GM18907 (cell line): ENCODE measurements around the gene TSPAN14.

Experiments used
- ATAC-seq: cut with Tn5 transposase; IDR thresholded peaks from one replicate; pipeline ENCODE4 v1.9.1; 2021; ENCODE audit warnings: mild to moderate bottlenecking, moderate library complexity; ENCODE audit not compliant: unreplicated experiment

The TSPAN14 gene

DNA sequence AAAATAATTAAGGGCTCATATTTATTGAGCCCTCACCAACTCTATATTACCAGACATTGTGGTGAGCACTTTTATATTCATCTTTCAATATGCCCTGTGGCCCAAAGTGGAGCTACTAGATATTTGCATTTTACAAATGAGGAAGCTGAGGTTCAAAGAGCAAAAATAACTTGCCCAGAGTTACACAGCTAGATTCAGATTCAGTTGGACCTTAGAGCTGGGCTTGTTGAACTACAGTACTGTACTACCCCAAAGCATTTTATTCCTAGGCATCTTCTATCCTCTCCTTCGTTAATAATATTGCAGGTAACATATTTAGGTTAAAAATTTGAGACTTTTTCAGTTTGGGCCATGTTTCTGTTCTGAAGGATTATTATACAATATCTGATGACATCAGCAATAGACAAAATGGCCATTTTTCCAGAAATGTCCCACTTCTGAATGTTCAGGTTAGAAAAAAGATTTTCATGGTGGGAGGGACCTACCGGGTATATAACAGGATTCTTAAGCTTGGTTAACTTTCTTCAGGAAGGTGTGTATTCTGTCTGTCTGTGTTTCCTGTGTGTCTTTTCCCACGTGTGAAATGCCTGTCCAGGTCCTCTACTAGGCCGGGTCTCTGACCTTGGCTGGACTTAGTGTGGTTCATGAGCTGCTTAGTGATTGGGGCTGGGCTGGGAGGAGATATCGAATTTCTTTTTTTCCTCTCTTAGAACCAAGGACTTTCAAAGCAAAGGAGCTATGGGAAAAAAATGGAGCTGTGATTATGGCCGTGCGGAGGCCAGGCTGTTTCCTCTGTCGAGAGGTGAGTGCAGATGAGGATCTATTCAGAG, 32.2 kb upstream of the TSPAN14 start:
- peak; percentile 85 for ATAC-seq

DNA sequence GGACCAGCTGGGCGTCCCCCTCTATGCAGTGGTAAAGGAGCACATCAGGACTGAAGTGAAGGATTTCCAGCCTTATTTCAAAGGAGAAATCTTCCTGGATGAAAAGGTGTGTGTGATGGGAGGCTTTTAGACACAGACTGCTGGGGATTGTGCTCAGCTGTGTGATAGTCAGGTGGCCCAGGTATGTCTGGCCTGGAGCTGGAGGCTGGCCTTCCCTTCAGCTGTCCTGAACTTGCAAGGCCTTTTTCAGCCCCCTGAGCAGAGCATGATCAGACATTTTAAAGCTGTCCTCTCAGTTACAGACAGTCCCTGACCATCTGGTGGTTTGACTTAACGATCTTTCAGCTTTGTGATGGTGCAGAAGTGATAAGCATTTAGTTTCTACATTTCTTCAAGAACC, 28.2 kb upstream of the TSPAN14 start:
- ATAC-seq: no peak

DNA sequence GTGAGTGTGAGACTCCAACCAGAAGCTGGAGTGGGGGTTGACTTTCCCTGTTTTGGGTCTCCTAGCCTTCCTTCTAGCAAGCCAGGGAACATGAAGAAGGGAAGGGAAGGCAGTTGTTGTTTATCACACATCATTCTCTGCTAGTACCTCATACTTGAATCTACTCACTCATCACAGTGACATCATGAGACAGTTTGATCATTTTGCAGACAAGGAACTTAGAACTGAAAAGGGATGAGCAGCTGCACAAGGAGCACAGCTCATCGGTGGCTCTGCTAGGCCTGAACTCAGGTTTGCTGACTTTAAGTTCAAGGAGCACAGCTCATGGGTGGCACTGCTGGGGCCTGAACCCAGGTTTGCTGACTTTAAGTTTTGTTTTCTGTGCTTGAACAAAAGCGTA, 26.6 kb upstream of the TSPAN14 start:
- no peak for ATAC-seq

DNA sequence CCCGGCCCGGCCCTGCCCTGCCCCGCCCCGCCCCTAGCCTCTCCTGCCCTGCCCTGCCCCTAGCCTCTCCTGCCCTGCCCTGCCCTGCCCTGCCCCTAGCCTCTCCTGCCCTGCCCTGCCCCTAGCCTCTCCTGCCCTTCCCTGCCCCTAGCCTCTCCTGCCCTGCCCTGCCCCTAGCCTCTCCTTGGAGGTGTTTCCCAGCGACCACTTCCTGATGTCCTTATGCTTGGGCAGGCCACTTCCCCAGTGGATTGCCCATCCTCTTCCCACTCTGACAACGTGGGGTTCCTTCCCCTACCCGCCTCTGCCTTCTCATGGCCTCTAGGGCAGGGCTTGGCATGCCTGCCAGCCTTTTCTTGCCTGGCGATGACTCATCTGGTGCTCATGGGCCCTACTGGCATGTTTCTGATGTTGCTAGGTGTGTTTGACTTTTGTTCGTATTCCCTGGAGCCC, 24.6 kb upstream of the TSPAN14 start:
- ATAC-seq: no peak

DNA sequence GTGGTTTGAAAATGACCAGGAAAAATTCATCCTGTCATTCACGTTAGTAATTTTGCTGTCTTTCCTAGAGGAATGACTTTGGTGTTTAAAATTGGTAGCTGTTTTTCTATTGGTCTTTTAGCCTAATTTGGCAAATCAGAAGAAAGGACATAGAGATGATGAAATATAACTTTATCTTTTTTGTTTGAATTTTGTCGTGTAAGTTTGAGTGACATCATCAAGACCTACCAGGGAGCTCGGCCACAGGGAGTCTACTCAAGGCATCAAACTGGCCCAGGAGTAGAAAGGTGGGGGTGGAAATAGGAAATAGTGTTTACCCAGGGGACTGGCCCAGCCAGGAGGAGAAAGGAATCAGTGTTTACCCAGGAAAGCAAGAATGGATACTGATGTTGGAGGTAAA, 21.0 kb upstream of the TSPAN14 start:
- no peak for ATAC-seq

DNA sequence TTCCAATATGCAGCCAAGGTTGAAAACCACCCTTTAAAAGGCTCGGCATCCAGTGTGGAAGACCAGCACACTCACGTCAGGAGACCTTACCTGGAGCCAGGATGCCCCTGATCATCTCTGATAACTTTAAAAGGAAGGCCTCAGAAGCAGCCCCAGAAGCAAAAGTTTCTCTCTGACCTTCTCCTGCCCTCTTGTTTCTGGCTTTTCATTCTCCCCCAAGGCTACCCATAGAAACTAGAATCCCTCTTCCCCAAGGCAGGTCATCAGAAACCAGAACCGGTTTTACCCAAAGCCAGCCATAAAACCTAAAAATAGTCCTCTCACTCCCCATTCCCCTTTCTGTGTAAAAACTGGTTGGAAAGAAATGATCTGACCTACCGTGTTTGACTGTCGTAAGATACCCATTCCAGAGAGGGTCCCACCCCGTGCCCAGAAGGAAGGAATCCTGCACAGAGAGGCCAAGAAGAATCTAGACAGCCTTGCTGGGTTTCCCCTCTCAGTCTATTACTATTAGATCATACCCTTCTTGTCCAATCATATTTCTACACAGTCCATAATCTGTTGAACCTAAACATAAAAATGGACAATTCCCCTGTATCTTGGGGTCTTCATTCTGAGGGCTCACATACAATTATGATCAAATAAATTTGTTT, 17.5 kb upstream of the TSPAN14 start:
- ATAC-seq: no peak

DNA sequence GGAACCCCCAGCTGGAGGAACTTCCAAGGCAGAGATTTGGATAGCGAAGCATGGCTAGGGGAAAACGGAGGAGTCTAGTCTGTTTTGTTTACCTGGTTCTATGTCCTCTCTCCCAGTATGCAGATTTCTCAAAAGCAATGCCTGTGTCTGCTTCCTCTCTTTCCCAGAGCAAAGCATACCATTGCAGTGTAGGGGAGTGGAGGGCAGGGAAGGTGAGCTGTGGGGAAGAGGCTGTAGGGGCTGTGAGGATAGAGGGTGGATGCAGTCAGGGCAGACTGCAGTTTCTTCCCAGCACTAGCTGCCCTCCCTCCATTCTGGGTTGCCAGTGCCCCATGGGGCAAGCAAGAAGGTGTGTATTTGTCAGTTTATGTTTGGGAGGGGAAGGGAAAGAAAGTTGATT, 16.9 kb upstream of the TSPAN14 start:
- no peak for ATAC-seq

DNA sequence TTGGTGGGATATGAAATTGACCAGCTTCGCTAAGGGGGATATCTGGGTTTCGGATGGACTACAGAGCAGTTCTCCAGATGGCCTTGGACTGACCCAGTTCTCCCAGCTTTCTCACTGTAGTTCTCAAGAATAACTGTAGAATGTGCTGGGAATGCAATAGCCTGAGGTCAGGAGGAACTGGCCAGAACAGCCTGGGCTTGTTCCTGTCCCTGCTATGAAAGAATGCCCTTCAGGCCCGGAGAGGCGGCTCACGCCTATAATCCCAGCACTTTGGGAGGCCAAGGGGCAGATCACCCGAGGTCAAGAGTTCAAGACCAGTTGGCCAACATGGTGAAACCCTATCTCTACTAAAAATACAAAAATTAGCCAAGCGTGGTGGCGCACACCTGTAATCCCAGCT, 12.3 kb upstream of the TSPAN14 start:
- no peak for ATAC-seq

DNA sequence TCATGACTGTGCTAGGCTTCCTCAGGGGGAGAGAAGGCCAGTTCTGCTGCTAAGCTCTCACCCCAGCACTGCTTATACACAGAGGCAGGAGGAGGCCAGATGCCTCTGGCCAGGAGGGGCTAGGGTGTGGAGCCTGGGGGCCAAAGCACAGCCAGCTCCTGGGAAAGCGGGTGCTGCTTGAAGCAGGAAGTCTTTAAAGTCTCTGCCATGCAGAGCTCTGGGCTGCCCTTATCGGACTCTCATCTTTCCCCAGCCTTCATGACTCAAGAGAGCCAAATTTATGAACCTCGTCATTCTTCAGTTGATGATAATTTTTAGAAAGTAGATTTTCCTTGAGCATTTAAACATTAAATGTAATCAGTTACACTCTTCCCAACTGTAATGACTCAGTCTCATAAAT, 11.2 kb upstream of the TSPAN14 start:
- no peak for ATAC-seq

DNA sequence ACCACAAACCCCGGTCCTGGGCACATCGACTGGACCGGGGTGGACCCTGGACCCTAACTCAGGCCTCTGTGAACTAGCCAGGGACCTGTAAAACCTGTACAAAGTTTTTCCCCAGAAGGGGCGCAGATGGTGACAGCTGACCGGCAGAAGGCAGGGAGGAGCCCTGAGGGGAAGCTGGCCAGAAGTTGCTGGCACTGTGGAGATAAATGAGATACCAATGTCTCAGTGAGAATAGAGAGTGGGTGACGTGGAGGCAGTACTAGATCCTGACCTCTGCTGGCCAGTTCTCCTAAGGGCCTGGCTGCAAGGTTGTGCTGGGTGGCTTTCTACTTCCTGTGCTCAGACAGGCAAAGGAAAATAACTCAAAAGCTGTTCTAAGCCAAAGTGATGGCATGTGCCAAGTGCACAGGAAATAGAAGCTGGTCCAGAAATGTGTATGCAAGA, 10.6 kb upstream of the TSPAN14 start:
- ATAC-seq: peak; percentile 67

DNA sequence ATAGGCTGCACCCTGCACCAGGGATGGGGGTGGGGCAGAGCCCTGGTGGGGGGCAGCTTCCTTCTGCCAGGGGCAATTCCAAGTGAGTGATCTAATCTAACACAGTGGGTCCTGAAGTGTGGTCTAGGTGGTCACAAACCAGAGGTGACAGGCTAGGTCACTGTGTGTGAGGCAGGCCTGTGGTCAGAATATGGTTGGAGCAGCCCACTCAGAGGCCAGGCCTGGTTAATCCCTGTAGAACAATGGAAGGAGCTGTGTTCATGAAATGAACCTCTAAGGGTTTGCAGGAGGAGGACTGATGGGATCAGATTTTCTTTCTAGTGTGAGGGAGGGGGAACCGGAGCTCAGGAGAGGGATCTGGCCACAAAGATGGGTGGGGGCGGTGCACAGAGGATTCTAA, 10.0 kb upstream of the TSPAN14 start:
- peak; percentile 27 for ATAC-seq

DNA sequence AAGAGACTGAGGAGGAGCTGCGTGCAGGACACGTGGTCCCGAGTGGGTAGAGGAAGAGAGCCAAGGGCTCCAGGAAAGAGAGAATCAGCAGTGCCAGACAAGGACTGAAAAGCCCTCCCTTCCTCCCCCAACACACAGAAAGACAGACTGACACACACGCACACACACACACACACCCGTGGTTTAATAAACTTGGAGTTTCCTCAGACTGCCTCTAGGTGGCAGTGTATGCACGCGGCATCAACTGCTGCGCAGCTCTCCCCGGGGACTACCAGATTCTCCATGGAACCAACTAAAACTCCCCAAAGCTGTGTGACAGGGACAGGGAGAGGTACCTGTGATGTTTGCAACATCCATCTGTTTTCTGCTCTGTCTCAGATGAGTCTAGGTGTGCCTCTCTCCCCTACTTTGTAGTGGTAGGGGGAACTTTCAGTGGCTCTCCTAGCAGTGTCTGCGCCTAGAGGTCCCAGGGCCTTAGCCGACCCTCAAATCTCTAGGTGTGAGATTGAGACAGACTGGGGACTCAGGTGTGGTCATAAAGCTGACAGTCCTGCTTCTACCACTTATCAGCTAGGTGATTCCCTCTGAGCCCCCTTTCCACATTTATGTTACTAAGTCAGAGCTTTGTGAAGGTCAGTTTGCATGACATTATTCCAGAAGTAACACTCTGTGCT, 9.3 kb upstream of the TSPAN14 start:
- peak; percentile 82 for ATAC-seq

DNA sequence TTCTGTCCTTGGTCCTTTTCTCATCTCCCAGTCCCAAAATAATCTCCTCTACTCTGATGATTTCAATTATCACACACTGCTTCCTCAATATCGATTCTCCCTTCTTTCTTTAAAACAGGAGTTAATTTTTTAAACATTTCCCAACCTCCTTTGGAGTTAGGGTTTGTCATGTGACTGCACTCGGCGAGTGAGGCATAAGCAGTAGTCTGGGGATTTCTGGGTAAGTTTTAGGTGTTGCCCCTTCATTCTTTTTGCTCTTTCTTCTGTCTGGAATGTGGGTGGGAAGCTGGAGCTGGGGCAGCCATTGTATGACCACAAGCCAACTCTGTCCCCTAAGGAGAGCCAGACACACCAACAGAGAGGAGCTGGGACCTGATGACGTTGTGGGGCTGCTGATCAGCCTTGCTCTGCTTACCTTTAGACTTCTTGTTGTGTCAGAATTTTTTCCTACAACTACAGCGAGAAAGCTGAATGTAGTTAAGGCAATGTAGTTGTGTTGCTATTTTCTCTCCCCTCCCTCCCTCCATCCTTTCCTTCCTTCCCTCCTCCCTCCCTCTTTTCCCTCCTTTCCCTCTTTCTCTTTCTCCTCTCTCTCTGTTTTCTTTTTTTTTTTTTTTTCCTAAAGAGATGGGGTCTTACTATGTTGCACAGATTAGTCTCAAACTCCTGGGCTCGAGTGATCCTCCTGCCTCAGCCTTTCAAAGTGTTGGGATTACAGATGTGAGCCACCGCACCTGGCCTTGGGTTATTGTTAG, 6.5 kb upstream of the TSPAN14 start:
- no peak for ATAC-seq

DNA sequence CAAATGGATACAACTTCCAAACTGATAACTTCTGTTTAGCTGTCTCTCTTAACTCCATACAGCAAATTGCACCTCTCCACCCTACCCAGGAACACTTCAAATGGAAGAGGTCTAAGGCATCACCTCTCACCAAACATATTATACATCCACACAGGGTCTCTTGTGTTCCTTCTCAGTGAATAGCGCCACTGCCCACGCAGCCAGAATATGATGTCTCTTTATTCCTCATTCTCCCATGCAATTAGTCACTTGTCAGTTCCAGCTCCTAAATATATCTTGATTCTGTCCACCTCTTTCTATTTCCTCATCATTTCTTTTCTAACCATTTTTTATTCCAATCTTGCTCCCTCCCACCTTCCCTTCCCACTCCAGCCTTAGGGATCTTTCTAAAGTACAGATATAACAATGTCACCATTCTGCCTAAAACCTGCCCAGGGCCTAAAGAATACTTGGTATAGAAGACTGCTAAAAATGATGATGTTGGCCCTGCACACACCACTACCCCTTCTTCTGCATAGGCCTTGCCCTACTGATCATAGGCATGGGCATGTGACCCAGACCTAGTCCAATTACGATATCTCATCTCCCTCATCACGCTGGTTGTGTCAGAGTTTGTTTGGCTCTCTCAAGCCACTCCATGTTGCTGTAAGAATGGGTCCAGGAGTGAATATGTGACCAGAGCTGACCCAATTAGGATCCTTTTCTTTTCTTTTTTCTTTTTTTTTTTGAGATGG, 5.7 kb upstream of the TSPAN14 start:
- no peak for ATAC-seq

DNA sequence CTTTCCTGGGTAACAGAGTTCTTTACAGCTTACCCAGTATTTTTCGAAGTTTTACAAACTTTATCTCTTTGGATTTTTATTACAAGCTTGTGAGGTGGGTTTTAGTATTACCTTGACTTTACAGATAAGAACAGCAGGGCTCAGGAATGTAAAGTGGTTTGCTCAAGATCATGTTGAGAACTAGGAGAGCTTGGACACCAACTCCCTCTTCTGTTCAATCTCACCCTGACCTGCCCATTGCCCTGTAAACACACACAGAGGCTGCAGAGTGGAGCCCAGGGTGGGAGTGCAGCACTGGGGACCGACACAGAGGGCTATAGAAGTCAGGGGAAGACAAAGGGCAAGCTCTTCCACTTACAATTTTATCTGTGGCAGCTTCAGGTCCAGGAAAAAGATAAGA, 4.6 kb upstream of the TSPAN14 start:
- no peak for ATAC-seq

DNA sequence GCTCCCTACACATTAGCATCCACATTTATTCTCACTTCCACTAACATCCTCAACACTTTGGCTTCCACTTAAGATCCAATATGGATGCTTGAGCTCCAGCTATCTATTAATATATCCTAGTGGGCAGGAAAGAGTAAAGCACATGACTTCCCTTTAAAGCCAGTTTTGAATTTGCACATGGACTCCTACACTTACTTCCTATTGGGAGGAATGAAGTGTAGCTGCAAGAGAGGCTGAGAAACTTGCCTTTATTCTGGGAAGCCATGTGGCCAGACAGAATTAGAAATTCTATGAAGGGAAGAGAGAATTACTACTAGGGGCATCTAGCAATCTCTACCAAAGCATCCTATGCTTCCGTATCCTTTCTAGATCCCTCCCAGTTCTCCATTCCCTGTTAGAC, 3.0 kb upstream of the TSPAN14 start:
- no peak for ATAC-seq

DNA sequence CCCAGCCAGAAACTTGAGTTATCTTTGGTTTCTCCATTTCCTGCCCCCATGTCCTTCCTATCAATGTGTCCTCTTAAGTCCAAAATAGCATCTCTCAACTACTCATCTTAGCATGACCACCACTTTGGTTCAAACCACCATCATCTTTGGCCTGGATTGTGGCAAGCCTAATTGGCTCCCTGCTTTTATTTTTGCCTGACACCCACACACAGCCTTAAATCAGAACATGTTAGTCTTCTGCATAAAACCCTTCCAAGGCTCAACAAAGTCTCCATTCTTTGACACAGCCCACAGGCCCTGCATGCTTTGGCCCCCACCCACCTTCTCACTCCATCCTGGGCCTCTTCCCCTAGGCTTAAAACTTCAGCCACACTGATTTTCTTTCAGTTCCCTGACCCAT, 2.0 kb upstream of the TSPAN14 start:
- ATAC-seq: no peak

DNA sequence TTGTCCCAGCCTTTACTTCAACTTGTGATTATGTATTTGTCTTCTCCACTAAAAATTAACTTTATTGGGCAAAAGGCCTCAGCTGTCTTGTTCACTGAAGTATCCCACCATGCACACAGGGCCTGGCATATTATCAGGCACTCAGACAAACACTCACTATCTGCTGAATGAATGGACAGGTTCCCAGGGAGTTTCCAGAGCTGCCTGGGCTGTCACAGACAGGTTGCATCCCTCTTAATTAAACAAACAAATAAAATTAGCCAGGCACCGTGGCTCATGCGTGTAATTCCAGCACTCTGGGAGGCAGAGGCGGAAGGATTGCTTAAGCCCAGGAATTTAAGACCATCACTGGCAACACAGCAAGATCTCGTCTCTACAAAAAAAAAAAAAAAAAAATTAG, 1.5 kb upstream of the TSPAN14 start:
- no peak for ATAC-seq

DNA sequence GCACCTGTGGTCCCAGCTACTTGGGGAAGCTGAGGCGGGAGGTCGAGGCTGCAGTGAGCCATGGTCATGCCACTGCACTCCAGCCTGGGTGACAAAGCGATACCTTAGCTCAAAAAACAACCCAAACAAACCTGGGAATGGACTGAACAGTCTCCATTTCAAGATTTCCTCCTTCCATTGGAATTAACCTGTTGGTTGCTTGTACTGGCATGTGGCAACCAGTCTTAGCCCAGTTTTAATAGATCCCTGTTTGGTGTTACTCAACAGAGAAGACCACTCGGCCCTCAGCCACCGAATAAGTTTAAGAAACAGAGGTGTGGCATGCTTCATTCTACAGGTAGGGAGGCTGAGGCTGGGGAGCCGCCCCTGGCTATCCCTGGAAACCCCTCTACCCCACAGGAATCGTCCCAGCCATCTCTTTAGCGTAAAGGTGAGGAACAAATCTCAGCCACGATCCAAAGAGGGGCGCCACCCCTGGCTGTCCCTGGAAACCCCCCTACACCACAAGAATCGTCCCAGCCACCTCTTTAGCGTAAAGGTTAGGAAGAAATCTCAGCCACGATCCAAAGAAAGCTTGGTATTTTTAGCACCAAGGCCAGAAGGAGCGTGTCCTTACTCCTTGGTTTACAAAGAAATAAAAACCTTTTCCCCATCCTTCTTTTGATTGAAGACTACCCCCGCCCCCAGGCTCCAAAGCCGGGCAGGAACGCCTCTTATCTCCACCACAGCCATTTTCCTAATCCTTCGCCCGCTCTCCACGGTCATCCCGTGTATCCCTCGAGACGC, 861 bp upstream of the TSPAN14 start:
- ATAC-seq: no peak
